Upper lobe of left lung (tissue), 4 donors: Measurements from ENCODE around the gene NRBP1.

Source experiments
- EP300 ChIP-seq, 4 donors: sonication (generic); formaldehyde crosslinking; IDR thresholded peaks; one replicate each; pipeline ENCODE4 v1.5.1; 2017; ENCODE audit warnings: antibody characterized with exemption in 4 of 4, control low read depth in 2 of 4
- POLR2A ChIP-seq, 4 donors: fragments of 450-650 bp; IDR thresholded peaks; one replicate each; pipeline ENCODE4 v1.5.1; 2016 to 2017; ENCODE audit warnings: antibody characterized with exemption in 4 of 4, mild to moderate bottlenecking in 2 of 4

DNA sequence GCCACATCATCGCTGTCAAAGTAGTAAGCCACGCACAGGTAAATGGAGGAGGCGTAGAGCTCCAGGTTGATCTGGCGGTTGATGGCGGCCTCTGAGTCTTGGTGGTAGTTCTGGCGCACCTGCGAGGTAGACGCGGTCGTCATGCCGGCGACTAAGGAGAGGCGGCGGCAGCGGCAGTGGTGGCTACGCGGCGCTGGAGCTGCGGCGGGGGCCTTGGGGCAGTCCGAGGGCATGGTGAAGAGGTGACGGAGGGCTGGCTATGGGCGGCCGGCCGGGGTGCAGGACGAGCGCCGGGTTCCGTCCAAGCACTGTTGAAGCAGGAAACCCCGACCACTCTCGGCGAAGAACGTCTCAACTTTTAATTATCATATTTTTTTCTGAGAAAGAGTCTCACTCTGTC lies 35.2 kb upstream of the NRBP1 start:
- no peak for TF ChIP-seq POLR2A (IDR thresholded peaks at IDR 0.05)
- TF ChIP-seq EP300 (IDR thresholded peaks at IDR 0.05) = no peak
